NCI-H1105 treated with DMSO at 0.1 percent for 48 hours (cell line): ENCODE data around the gene FLRT2.

ENCODE experiments used
- DNase-seq: peaks from one replicate; lab custom pipeline; 2025; lab: John Stamatoyannopoulos, UW

FLRT2 gene

GRCh38 chr14:85530626-85531025 lies 682 bp downstream of the FLRT2 start:
- DNase-seq: no peak

- DNase-seq: no peak
These were observed 1.2 kb downstream of the FLRT2 start for GRCh38 chr14:85531141-85531586.

DNA sequence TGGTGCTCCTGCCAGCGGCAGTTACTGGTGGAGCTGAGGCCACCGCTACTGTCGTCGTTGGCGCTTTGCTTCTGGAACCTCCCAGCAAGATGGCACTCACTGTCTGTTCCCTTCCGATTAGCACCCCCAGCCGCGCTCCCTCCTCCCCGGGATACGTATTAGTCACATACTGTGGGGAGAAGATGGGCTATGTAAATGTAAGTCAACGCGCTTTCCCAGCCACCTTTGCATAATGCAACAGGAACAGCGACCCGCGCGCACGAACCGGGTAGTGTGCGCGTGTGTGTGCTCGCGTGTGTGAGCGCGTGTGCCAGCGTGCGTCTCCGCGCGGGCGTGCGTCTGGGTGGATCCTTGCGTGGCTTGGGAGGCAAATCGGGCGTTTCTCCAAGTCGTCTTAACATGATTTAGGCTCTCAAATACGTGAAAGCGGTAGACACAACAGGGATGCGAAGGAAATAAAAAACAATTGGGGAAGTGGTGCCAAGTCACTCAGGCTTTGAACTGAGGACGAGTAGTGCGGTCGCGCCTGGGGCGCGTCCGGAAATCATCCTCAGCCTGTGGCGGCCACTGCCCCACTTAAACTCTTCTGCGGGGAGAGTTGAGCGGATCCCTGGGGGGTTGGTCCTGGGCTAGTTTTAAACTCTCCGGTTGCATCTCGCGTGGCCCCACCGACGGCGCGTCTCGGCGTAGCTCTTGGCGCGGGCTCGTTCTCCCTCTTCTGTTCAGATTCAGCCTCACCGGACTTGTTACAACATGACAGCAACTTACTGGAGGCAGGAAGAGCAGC lies 1.8 kb downstream of the FLRT2 start:
- no peak for DNase-seq

GRCh38 chr14:85532374-85533022 lies 2.6 kb downstream of the FLRT2 start:
- DNase-seq: no peak

- peak; percentile 48 for DNase-seq
These were observed 3.3 kb downstream of the FLRT2 start for GRCh38 chr14:85533023-85533860.

GRCh38 chr14:85533861-85534291 lies 3.9 kb downstream of the FLRT2 start:
- DNase-seq: peak; percentile 41

DNA sequence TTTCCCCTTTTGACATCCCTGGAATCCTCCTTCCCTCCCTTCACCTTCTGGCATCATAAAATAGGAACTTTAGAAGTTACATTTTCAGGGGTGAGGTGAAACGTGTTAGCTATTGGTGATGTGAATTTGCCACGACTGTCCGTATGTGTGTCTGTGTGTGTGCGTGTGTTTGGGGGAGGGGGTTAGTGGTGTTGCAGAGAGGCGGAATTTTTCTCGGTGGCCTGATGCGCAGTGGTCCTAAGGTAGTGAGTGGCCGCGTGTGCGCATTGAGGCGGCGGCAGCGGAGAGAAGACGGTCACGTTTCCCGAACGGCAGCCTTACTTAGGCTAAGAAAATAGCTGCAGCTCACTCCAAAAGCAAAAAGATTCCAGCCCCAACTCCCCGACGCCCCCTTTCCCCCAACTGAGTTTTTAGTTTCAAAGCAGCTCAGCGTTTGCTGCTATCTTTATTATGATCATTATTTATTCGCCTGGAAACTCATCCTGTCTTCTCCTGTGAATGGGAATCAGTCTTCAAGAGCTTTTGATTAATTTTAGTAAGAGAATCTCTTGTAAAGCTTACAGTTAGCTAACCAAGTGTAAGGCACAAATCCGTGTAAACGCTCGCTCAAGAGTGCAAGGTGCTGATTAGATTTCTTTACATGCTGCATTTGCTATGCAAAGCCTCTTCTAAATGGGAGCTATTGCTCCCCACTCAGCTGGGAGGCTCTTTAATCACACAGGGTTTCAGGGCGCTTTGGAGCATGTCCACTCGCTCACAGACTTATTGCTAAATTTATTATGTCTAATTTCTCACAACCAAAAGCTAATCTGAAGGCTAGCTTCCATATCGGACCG lies 4.7 kb downstream of the FLRT2 start:
- DNase-seq: no peak

DNA sequence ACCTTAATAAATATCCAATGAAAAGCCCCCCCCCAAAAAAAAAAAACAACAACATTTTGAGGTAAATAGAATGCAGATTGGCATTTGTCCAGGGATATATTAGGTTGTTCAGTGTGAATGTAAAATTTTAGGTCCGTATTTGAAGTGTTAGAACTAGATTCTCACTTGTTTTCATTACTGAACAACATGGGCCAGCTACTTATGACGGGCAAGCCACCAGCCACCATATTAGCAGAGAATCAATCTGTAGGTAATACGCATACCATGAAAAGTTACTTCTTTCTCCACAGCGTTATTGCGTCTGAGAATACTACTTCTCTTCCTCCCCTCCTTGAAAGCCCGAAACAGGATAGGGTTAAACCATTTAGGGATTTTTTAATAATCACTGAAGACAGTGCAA lies 5.4 kb downstream of the FLRT2 start:
- no peak for DNase-seq

- peak; percentile 48 for DNase-seq
These were observed 6.3 kb downstream of the FLRT2 start for GRCh38 chr14:85535991-85536832.

DNA sequence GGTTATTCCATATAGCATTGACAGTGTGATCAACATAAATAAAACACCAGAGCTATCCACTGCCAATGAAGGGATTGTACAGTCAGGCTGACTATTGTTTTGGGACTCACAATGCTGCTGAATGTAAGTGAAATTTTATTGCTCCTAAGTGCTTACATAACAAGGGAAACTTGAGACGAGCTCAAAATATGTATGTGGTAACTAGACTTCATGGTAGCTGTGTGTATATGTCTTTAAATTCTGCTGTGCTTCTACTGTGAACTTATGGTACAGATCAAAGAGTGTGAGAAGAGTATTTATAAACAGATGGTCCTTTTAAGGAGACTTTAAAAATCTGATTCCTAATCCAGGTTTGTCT lies 6.9 kb downstream of the FLRT2 start:
- DNase-seq: peak; percentile 65

- no peak for DNase-seq
These were observed 7.6 kb downstream of the FLRT2 start for GRCh38 chr14:85537526-85537925.

- DNase-seq: no peak
These were observed 8.7 kb downstream of the FLRT2 start for GRCh38 chr14:85538636-85539035.

GRCh38 chr14:85539510-85539909 lies 9.6 kb downstream of the FLRT2 start:
- DNase-seq: no peak

GRCh38 chr14:85542623-85543022 lies 12.7 kb downstream of the FLRT2 start:
- DNase-seq: no peak

GRCh38 chr14:85545738-85546137 lies 15.8 kb downstream of the FLRT2 start:
- DNase-seq: no peak

DNA sequence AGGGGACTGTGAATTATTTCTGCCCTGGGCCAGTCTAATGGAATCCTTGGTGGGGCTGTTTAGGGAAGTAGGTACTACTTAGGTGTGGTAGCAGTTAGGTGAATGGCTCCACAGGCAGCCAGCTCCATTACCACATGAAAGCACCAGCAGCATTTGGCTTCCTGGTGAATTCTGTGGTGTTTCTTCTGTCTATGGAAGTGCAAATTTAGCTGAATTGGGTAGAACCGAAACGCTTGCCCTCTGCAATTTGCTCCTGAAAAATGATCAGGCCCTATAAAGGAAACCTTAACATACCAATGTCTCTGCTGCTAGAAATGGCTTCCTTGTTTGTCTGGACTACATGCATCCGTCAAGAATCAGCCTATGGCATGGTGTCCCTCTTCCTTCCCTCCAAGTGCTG lies 16.4 kb downstream of the FLRT2 start:
- DNase-seq: no peak

GRCh38 chr14:85549697-85550096 lies 19.8 kb downstream of the FLRT2 start:
- no peak for DNase-seq

DNA sequence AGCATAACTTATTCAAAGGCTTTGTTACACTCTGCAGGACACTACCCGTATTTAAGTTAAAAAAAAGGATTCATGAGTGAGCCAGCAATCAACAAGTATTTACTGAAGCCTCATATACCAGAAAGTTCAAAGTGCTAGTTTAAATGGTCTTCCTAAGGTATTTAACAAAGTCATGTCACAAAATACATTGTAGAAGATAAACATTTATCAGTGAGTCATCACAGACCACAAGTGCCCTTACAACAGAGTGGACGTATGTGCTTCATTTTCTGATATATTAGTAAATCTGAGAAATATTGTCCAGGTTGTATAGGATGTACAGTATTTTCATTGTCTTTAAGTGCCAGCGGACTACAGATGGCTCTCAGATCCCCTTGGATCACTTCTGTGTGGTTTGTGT lies 24.2 kb downstream of the FLRT2 start:
- no peak for DNase-seq

- no peak for DNase-seq
These were observed 26.3 kb downstream of the FLRT2 start for GRCh38 chr14:85556267-85556666.

DNA sequence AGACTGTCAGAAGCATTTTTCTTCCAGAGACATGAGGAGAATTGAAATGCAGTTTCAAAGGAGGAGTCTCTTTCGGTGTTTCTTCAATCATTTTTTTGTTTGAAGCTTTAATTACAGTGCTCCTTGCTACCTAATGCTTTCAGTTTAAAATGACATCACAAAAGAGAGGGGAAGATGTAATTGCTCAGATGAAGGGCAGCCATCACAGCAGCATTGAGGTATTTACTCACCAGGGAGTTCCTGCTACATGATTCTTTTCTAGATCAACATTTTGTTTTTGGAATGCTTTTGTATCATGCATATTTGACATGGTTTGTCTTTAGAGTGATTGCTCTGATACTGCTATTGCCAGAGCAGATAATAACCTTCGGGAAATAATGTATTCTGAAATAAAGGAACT lies 28.6 kb downstream of the FLRT2 start:
- no peak for DNase-seq

- no peak for DNase-seq
These were observed 32.7 kb downstream of the FLRT2 start for GRCh38 chr14:85562630-85563029.
